ENCODE results near the gene SIM2.

GRCh38 chr21:36698385-36698980 is 432 bp upstream of the SIM2 start:
- peak; percentile 31 for TF ChIP-seq POLR2A (IDR thresholded peaks at IDR 0.05; ENCODE audit: low read depth)
- TF ChIP-seq CTCF (IDR thresholded peaks at IDR 0.05), result no peak
- no peak for TF ChIP-seq EP300 (IDR thresholded peaks at IDR 0.05)
